ENCODE measurements around the gene RCBTB2.

The RCBTB2 gene

DNA sequence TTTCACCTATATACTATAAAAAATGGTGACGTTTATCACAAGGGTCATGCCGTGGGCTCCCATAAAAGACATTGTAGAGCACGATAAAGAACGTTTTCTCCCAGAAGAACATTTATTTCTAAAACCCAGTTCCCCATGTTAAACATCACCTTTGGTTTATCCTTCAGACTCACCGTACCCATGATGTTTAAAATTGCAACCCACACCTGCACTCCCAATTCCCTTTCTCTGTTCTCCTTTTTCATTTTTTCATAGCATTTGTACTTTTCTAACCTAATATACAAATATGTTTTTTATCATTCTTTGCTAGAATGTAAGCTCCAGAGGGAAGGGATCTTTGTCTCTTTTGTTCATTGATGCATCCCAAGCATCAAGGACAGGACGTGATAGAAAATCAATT lies 2.0 kb downstream of the RCBTB2 start:
- no peak for DNase-seq (ENCODE audit: low spot score)

DNA sequence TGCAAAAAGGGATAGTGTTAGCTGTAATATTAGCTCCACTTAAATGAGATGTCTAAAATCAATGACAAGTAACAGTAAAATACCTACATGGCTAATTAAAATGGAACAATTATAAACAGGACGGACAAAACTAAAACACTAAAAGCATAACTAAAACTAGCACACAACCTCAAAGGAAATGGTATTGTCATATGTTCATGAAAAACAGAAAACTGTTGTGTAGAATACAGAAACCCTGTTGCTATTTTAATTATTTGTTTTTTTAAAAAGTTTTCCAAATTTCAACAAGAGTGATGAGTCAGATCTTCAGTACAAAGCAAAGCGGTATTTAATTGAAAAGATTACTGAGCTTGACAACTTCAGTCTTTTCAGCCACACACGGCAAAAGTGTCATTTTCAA lies 4.2 kb downstream of the RCBTB2 start:
- DNase-seq (ENCODE audit: low spot score) = no peak

DNA sequence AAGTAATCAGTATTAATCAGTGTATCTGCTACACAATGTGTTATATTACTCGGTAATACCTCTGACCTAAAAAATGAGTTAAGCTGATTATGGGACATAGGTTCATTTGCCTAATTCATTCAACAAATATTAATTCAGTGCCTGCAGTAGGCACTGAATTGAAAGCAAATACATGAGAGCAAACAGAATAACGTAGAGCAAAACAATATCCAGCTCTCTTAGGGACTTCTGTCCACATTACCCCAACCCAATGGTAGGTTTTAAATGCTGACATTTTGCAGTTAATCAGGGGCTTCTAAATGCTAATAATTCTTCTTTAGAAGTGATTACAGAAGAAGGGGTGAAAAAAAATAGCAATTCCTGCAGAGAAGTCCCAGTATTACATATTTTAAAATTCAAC lies 4.9 kb downstream of the RCBTB2 start:
- no peak for DNase-seq (ENCODE audit: low spot score)

DNA sequence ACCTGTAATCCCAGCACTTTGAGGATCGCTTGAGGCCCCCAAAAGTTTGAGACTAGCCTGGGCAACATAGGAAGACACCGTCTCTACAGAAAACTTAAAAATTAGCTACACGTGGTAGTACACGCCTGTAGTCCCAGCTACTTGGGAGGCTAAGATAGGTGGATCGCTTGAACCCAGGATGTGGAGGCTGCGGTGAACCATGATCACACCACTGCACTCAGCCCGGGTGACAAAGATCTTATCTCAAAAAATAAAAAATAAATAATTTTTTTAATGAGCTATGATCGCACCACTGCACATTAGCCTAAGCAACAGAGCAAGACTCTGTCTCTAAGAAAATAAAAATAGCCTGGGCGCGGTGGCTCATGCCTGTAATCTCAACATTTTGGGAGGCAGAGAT lies 6.6 kb downstream of the RCBTB2 start:
- DNase-seq (ENCODE audit: low spot score) = no peak

DNA sequence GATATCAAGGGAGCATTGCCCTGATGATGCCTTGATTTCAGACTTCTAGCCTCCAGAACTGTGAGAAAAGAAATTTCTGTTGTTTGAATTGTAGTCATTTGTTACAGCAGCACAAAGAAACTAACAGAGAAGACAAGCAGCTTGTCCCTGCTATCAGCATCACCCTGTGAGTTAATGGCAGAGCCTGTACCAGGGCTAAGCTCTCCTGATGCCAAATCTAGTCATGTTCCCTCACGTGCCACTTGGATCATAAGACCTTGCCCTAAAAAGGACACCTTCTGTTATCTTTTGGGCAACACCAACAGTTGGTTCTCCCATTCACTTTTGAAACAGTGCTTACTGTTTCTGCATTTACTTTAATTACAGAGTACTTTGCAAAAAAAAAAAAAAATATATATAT lies 14.8 kb downstream of the RCBTB2 start:
- DNase-seq (ENCODE audit: low spot score) = no peak

DNA sequence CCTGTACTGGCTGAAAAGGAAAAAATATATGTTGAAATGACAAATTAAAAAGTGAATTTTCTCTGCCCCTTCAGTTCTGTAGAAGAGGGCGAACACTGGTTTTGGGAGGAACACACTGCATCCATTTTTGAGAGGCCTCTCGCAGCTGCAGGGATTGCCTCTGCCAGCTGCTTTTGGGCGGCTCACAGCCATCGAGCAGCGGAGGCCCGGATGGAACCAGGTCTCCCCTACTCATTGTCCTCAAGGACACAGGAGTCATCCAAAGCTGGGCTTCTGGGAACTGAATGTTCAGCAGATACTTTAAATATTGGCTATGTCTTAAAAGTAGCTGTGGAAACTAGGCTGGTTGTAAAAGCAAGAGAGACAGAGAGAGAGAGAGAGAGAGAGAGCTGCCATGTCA lies 17.1 kb downstream of the RCBTB2 start:
- no peak for DNase-seq (ENCODE audit: low spot score)

DNA sequence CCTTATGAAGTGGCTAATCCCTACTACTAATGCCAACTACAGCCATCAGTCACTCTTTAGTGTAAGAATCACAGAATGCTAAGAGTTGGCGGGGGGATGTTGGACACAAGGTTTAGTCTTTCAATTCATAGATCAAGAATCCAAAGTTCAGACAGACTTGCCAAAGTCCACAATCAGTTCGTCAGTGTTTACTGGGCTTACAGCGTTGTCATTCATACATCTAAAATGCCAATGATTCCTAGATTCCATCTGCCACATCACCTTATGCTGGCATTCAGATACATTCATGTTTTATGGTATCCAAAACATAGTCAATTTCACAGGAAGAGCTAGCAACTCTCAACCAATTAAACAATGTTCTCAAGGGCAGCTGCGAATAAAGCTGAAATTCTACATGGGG lies 18.1 kb downstream of the RCBTB2 start:
- no peak for DNase-seq (ENCODE audit: low spot score)

DNA sequence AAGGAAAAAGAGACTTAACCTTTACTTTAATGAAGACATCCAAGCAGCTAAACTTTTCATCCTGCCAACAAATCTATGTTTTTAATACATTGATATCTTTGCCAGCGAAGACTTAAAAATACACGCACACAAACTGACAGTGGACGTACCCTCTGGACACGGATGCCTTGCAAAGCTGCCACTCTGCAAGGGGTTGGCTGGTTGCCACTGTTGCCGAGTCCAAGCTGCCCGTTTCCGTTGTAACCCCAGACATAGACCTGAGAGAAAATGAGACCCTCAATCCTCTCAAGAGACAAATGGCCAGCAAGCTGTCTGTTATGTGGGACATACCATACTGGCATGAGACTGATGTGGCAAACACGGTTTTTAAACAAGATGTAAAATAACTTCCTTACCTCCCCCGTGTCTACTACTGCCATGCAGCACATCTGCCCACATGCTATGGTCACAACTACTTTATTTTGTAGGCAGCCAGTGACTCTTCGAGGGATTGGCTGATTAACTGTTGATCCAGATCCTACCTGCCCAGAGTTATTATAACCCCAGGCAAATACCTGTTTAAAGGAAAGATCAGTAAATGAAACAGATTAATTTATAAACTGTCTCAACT lies 21.2 kb downstream of the RCBTB2 start:
- DNase-seq (ENCODE audit: low spot score) = no peak

DNA sequence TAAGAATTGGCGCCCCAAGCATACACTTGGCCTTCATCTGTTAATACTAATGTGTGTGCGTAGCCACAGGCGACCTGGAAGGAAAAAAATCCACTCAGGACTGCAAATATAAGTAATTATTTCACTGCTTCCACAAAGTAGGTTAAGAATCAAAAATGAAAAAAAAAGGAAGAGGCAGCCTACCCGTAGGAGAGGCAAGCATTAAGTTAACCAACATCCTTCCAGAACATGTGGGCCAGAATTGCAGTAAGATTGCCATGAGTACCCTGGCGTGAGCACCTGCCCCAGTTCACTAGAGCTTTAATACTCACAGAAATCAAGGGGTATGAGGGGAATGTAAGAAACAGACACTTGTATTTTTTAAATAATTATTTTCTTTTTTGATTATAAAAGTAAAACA lies 22.2 kb downstream of the RCBTB2 start:
- no peak for DNase-seq (ENCODE audit: low spot score)

DNA sequence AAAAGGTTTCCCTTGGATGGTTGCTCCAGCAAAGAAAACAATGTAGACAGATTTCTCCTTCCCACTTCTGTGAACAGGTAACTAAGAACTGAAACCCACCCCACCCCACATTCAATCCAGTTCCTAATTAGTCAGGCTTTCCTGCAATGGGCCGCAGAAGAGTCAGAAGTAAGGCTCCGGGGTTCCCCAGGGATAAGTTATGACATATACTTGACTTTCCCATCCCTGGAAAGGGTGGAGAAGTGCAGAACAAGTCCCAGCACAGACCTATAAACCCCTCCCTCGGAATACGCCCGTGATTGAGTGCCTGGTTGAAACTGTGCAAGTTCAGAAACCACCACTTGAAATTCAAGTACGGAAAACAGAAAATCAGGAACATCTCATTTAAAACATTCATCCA lies 24.9 kb downstream of the RCBTB2 start:
- DNase-seq (ENCODE audit: low spot score) = no peak

DNA sequence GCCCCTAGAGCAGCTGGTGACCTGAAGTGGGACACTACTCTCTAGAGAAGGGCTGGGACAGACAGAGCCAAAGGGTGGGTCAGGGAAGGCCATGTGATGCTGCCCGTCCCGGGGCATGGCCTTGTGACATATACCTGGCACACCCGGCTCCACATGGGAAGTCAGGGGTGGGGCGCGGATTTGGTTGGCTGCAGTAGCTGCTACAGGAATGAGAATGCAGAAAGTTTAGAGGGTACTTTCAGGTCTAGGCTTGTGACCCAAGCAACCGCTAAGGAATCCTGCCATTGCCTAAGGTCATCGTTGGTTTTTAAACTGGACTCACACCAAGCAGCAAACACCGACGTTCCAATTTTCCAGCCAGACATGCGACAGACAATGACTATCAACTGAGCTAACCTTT lies 25.9 kb downstream of the RCBTB2 start:
- no peak for DNase-seq (ENCODE audit: low spot score)

DNA sequence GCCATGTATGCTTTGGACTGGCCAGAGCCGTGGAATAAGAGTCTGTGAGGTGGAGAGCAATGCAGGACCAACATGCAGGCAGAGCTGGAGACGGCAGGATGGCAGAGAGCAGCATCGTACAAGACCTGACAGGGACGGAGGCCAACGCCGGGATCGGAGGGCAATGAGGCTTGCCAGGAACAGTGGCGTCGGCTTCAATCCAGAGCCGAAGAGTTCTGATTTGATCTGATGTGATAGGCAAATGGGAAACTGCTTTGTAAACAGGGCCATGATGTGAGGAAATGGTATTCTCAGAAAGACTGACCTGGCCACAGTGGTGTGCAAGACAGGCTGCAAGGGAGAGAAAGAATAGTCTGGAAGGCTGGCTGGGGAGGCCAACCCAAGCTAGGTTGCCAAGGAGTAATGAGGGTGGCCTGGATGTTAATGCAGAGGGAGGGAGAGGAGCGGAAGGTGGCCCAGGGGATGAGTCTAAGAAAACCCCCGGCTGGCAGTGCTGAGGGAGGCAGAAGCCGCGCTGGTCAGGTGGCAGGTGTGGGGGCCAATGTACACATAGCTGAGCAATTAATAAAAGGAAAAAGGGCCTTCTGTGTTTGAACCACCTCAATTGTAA lies 26.7 kb downstream of the RCBTB2 start:
- no peak for DNase-seq (ENCODE audit: low spot score)

DNA sequence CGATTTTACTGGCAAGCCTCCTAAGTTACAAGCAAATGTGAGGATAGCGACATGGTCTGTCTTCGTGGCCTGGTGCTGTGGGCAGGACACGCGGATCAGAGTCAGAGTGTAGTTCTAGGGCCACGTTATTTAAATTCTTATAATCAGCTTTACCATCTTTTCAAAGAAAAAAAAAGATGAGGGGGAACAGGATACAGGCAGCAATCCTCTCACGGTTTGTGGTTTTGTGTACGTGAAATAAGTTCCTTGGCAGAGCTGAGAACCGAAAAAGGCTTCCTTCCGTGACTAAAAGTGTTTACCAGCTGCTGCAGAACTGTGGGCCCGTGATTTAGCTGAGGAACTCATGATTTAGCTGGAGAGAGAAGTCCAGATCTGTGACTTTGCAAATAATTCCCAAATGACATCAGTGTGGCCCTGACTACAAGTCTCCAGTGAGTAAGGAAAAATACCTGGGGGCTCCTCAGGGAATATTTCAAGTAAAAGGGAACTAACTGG lies 27.2 kb downstream of the RCBTB2 start:
- DNase-seq (ENCODE audit: low spot score) = peak; percentile 43

DNA sequence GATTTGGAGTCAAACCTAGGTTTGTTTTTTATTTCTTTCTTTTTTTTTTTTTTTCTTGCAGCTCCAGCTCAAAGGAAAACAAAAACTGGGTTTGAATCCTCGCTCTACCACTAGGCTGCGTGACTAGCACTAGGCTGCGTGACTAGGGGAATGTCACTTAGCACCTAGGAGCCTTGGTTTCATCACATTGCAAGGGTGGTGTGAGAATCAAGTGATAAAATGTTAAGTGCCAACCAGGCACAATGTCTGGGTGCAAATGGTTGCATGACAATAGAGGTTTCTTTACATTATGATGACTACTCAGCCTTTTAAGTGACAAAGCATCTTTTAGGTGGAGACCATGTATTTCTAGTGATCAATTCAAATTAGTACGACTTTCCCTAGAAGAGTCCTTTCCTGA lies 27.9 kb downstream of the RCBTB2 start:
- DNase-seq (ENCODE audit: low spot score) = no peak

DNA sequence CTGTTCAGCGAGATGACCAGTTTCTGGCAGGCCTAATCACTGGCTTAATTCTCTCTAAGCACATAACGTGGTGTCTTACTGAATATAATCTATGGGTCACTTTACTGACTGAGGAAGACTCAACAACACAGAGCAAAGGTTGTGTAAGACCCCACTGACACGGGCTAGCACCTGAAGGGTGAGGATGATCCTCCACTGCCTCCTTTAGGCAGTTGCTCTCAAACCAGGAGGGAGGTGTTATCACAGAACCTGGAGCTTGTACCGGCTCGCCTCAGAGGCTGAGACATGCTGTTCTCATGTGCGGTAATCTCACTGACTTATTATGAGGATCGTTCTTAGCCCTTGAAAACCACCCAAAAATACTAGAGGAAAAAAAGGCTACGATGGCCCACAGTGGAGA lies 28.3 kb downstream of the RCBTB2 start:
- DNase-seq (ENCODE audit: low spot score) = no peak

DNA sequence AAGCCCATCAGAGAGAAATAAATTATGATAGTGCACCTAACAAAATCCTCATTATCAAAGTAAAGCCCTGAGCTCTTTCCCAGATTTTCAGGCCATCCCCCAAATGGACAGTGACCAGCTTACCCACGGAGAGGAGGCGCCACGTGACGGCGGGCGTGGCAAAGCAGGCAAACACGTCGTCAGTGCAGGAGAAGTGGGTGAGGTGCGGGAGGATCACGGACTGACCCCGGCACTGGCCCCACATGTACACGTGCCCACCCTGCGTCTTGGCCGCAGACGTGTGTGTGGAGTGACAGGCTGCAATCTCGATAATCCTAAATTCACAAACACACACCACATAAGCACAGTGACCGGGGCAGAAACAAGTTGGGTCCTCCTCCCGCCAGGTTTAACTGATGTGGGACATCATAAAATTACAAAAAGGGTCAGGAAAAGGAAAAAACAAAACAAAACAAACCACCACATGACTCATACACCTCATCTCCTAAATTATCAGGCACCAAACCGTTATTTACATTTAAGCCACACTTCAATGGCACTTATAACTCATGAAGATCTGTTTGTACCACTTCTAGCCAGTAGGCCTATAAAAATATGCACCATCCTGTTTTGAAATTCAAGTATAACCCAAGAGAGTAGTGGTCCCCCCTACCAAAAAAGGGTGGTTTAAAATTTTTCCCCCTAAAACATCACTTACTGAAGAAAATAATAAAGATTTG lies 30.1 kb downstream of the RCBTB2 start:
- no peak for DNase-seq (ENCODE audit: low spot score)

DNA sequence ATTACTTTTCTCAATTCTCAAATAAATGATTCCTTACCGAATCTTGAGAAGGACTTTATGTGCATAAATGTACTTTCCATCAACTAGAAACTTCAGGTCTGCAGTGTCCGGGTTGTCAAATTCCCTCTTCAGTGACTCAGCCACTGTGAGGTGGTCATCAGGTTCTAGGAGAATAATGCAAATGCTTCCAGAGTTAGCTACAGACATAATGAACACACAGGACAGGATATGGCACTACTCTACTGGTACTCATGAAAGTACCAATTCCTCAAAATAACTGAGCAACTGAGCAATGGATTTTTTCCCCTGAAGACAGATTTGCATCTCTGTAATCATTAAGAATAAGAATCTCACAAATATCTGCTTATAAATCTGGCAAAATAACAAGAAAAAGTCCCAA lies 31.2 kb downstream of the RCBTB2 start:
- peak; percentile 11 for DNase-seq (ENCODE audit: low spot score)

DNA sequence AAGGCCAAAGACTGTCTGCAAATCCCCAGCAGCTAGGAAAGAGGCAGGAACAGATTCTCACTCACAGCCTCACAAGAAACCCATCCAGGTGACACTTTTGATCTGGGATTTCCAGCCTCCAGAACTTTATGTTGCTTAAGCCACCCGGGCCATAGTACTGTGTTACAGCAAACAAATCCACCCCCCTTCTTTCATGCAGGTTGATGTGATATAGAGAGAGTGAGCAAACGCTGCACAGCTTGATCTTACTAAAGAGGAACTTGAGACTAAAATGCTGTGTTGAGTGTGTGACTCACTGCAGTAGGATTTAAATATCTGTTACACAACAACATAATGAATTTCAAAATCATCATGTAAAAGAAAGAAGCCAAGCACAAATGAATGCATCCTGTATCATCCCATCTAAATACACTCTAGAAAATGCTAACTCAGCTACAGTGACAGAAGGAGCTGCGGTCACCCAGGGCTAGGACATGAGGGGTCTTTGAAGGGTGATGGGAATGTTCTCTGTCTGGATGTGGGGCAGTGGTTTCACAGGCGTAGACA lies 32.2 kb downstream of the RCBTB2 start:
- DNase-seq (ENCODE audit: low spot score) = peak; percentile 47

DNA sequence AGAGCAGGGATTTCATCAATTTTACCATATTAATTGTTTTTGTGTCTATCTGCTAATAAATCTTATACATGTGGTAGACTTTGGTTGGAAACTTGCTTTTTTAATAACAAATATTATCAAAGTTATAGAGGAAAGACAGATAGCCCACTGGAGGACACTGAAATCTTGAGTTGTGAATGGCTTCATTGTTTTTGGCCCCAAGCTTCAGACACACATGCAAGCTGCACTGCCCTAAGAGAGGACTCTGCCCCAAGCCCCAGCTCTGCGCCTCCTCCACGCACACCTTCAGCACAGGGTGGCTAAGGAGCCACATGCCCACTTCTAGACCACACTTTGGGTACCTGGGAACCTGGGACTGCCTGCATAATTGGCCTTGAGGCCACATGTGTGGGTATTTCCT lies 35.2 kb downstream of the RCBTB2 start:
- DNase-seq (ENCODE audit: low spot score) = no peak

DNA sequence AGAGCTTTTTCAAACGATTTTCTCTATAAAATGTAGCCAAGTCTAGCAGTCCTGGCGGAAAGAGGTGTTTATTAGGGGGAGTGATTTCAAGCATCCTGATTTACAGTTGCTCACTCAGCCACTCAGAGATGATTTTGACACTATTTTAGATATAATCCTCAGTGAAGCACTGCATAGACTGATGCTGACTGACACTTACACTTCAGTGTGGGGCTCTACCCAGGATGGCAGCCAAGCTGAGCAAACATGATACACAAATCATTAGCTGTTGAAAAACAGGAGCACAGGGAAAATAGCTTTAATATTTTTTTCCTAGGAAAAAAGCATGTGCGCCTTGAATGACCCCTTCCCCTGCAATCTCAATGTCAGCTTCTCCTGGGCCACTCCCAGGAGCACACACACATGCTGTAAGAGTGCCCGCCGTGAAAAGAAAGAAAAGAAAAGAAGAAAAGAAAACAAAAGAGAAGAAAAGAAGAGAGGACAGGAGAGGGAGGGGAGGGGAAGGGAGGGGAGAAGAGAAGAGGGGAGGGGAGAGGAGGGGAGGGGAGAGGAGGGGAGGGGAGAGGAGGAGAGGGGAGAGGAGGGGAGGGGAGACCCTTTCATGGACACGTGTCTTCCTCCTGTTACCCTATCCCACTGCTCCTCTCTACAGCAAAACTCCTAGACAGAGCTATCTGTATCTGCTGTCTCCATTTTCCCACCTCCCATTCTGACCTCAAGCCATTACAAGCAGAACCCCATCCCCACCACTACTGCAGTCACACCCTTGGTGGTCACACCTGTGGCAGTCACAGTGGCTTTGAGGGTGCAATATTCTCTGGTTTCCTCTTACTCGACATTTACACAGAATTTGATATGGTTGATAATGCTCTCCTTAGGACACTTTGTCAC lies 36.4 kb downstream of the RCBTB2 start:
- DNase-seq (ENCODE audit: low spot score) = no peak

DNA sequence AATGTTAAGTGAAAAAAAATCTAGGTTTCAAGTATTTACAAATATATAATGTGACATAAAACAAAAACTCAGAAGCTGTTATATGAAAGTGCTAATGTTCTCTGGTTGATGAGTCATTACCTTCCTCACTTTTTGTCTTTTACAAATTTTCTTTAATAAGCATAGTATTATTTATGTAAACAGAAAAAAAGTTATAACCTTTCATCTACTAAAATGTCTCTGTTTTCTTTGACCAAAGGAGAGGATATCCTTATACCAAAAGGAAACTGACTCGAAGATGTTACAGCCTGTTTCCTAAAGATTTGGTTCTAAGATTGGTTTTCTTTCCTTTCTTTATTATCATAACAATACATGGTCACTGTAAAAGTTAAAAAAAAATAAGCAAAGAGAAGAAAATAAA lies 38.0 kb downstream of the RCBTB2 start:
- DNase-seq (ENCODE audit: low spot score) = no peak

DNA sequence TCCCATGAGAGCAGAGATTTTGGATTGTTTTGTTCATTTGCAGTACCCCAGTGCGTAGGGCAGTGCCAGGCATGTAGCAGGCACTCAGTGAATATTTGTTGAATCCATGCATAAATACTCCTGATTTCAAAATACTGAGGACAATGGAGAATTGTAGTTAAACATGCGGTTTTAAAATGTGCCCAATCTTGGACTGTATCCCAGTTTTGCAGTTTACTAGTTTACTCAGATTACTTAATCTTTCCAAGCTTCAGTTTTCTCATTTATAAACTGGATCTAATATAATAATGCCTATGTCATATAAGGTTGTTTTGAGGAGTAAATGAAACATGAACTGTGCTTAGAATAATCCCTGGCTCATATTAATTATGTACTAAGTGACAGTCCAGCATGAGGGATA lies 39.0 kb downstream of the RCBTB2 start:
- DNase-seq (ENCODE audit: low spot score) = no peak
